NCI-H2081 (cell line): ENCODE measurements around the gene RUVBL2.

Experiments used
- DNase-seq, 2 experiments: peaks; one replicate each; lab custom pipeline; 2025; lab: John Stamatoyannopoulos, UW

The RUVBL2 gene

GRCh38 chr19:48964205-48965039, 29.3 kb upstream of the RUVBL2 start:
- DNase-seq = no peak

GRCh38 chr19:48965040-48965805, 28.5 kb upstream of the RUVBL2 start, which contains the start of gene FTL:
Gene FTL, plus strand, starts transcription at chr19:48965309. Its CDS starts 199 bp downstream, at chr19:48965508.
- peak; percentile 88 to 95 for DNase-seq

- DNase-seq = peak; percentile 86 to 89
Observed at GRCh38 chr19:48965806-48966540, 27.7 kb upstream of the RUVBL2 start.

- DNase-seq = peak in 1 of 2 experiments; percentile 33
Observed at GRCh38 chr19:48966541-48967345, 26.9 kb upstream of the RUVBL2 start.

GRCh38 chr19:48967346-48968178, 26.1 kb upstream of the RUVBL2 start:
- DNase-seq = no peak

- no peak for DNase-seq
Observed at GRCh38 chr19:48968179-48968661, 25.5 kb upstream of the RUVBL2 start.

GRCh38 chr19:48968813-48969218, 24.9 kb upstream of the RUVBL2 start:
- DNase-seq = no peak

- DNase-seq = no peak
Observed at GRCh38 chr19:48969276-48970138, 24.2 kb upstream of the RUVBL2 start.

GRCh38 chr19:48970139-48970766, 23.4 kb upstream of the RUVBL2 start:
- DNase-seq = no peak

GRCh38 chr19:48970923-48971395, 22.7 kb upstream of the RUVBL2 start:
- peak in 1 of 2 experiments; percentile 25 for DNase-seq

GRCh38 chr19:48975947-48976847, 17.5 kb upstream of the RUVBL2 start:
- DNase-seq = no peak

- DNase-seq = no peak
Observed at GRCh38 chr19:48977061-48977460, 16.6 kb upstream of the RUVBL2 start.

GRCh38 chr19:48982280-48982679, 11.4 kb upstream of the RUVBL2 start:
- DNase-seq = no peak

GRCh38 chr19:48985711-48986110, 8.0 kb upstream of the RUVBL2 start:
- no peak for DNase-seq

GRCh38 chr19:48986211-48986610, 7.5 kb upstream of the RUVBL2 start:
- no peak for DNase-seq

- DNase-seq = no peak
Observed at GRCh38 chr19:48987323-48987722, 6.4 kb upstream of the RUVBL2 start.

GRCh38 chr19:48988286-48988685, 5.4 kb upstream of the RUVBL2 start:
- no peak for DNase-seq

GRCh38 chr19:48988860-48989259, 4.8 kb upstream of the RUVBL2 start:
- no peak for DNase-seq
